Measurements from ENCODE around the gene PNLIPRP3. TPM values are rescaled to one million over a fixed set of nuclear protein-coding genes. Genes with fewer than 3 reads are reported as not detected.
A peak's percentile ranks its signal among the peaks of the same experiment; 100 is the strongest.

The PNLIPRP3 gene
- polyA plus RNA-seq, 1 donor from 2014 or later: not detected

DNA sequence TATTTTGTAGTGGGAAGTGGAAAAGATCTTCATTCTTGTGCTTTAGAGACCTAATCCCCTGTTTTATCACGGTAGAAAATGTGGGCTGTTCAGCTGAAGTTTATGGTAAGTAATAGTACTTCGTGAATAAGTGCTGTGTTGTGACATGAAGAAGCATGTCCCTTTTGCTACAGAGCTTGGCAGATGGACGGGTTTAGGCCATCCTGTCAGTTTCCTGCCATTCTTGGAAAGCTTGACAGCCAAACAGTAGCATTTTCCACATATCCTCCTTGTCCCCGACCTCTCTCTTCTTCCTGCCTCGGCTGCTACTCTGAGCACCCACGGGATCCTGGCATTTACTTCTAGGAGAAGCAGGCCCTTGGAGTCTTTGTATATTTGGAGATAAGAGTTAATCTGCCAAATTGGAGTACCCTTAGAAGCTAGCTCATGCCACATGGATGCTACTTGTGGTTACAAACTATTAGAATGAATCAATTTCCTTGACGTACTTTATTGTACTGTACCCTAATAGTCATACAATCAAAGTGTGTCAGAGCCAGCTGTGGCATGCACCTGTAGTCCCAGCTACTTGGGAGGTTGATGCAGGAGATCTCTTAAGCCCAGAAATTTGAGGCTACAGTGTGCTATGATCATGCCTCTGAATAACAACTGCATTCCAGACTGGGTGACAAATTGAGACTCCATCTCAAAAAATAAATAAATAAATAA lies 39.2 kb downstream of the PNLIPRP3 start:
- H3K9me3 Mint-ChIP-seq: no peaks in the 10 kb centered on the region
- no peaks in the 10 kb centered on the region for H3K4me1 Mint-ChIP-seq
- H3K4me3 Mint-ChIP-seq: no peak overlapping the region
- H3K27ac Mint-ChIP-seq: no peak overlapping the region
- no peaks in the 10 kb centered on the region for H3K27me3 Mint-ChIP-seq
- no peaks in the 10 kb centered on the region for H3K36me3 Mint-ChIP-seq

DNA sequence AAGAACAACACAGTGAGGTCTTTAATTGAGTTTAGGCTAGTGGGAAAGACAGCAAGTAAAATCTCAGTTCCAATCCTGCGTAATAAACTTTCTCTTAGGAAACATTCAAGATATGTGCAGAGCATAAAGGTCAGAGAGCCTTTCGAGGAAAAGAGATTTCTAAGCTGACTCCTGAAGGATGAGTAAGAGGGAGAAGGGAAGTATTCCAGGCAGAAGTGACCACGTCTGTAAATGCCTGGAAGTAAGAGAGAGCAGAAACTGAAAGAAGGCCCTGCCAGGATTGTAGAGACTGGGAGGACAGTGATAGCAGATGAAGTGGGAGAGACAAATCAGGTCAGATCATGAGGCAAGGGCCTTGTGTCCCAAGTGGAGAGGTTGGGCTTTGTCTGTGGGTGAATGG lies 41.8 kb downstream of the PNLIPRP3 start:
- H3K9me3 Mint-ChIP-seq: no peaks in the 10 kb centered on the region
- H3K27ac Mint-ChIP-seq: no peak overlapping the region
- no peaks in the 10 kb centered on the region for H3K36me3 Mint-ChIP-seq
- H3K27me3 Mint-ChIP-seq: no peaks in the 10 kb centered on the region
- no peaks in the 10 kb centered on the region for H3K4me1 Mint-ChIP-seq
- no peak overlapping the region for H3K4me3 Mint-ChIP-seq

DNA sequence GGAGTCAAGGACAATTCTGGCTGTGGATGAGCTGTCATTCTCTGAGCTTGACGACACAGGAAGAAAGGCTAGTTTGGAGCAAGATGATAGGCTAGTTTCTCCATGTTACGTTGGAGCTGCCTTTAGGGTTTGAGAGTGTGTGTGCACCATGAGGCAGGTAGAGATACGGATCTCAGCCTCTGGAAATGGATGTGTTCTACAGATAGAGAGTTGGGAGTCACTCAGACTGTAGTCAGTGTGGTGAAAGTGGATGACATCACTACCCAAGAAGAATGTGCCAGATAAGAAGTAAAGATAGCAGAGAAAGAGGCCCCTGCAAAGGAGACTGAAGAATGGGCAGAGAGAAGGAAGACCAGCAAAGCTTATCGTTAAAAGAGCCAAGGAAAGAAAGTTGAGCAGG lies 42.4 kb downstream of the PNLIPRP3 start:
- Mint-ChIP-seq H3K36me3 (no peaks in the 10 kb centered on the region), H3K27ac (no peak overlapping the region), H3K27me3 (no peaks in the 10 kb centered on the region), H3K9me3 (peaks cover 0 to 4% (median 3%) of the 10 kb centered on the region in 3 donors), H3K4me3 (no peak overlapping the region), H3K4me1 (no peaks in the 10 kb centered on the region)

DNA sequence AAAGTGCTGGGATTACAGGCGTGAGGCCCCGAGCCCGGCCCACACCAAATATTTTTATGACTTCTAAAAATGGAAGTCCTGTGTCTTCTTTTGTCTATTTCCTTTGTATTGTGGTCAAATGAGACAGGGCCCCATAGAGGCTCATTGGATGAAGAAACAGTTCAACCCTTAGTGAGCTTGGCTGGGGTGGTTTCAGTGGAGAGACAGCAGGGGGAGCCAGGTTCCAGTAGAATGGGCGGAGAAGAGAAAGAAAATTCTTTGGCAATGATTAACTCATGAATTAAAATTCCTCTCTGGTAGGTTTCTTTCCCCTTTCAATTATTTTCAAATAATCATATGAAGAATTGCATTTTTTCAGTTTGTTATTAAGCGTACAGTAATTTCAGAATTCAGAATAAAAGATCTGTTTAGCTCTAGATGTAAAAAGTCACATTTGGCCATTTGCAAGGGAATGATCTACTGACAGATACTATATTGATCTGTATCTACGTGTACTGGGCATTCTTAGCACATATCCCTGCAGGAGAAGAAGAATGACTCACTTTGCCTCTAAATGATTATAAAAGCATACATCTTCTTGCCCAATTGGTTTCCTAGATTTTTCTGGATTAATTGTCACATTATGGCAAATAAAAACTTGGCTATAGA lies 43.2 kb downstream of the PNLIPRP3 start:
- peak overlapping the region in 1 of 3 donors; percentile 65 for H3K27ac Mint-ChIP-seq
- H3K9me3 Mint-ChIP-seq: peaks cover 0 to 4% (median 3%) of the 10 kb centered on the region in 3 donors
- no peaks in the 10 kb centered on the region for H3K27me3 Mint-ChIP-seq
- no peaks in the 10 kb centered on the region for H3K4me1 Mint-ChIP-seq
- no peaks in the 10 kb centered on the region for H3K36me3 Mint-ChIP-seq
- H3K4me3 Mint-ChIP-seq: no peak overlapping the region

DNA sequence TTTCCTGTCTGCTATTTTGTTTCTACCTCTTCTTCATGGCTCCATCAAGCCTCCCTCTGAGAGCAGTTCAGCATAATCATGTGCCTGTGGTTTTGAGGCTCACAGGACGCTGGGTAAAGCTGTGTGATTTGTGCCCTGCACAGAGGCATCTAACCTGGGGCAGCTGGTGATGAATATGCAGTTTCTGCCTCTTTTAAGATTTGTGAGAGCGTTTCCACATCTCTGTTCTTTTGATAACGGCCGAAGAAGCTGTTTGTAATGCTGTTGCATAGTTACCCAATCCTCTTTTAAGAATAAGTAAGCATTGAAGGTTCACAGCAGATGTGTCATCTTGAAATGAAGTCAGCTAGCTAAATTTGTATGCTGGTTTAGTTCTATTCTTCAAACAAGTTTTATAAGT lies 45.2 kb downstream of the PNLIPRP3 start:
- Mint-ChIP-seq H3K4me1 (no peaks in the 10 kb centered on the region), H3K4me3 (no peak overlapping the region), H3K36me3 (no peaks in the 10 kb centered on the region), H3K9me3 (peaks cover 0 to 4% (median 3%) of the 10 kb centered on the region in 3 donors), H3K27ac (no peak overlapping the region), H3K27me3 (no peaks in the 10 kb centered on the region)

DNA sequence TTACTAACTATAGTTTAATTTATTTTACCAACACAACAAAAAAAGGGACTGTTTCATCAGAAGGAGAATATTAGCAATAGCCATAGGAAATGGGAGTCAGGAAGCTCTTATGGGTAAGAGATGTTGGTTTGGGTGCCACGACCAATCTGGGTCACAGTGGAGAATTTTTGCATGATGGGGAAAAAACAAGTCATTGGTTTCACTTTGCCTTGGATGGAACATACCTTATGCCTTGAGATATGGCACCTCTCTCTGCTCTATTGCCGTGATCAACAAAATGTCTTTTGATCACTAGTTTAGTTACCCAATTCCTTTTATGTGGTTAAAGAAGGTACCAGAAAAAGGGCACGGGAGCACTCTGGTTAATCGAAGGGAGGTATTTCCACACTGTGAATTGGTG lies 48.2 kb downstream of the PNLIPRP3 start:
- H3K27ac Mint-ChIP-seq: no peak overlapping the region
- no peaks in the 10 kb centered on the region for H3K27me3 Mint-ChIP-seq
- H3K36me3 Mint-ChIP-seq: no peaks in the 10 kb centered on the region
- no peaks in the 10 kb centered on the region for H3K4me1 Mint-ChIP-seq
- peaks cover 0 to 4% (median 3%) of the 10 kb centered on the region in 3 donors for H3K9me3 Mint-ChIP-seq
- no peak overlapping the region for H3K4me3 Mint-ChIP-seq

DNA sequence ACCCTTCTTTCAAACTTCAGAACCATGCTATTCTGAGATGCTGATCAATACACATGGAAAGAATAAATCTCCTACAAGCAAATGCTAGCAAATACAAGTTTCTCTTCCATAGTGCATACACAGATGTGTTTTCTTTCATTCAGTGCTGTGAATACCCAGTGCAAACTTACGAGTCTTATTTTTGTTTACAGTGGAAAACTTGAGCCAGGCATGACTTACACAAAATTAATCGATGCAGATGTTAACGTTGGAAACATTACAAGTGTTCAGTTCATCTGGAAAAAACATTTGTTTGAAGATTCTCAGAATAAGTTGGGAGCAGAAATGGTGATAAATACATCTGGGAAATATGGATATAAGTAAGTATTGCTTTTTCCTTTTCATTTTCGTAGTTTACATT lies 48.8 kb downstream of the PNLIPRP3 start:
- Mint-ChIP-seq H3K9me3 (peaks cover 0 to 4% (median 3%) of the 10 kb centered on the region in 3 donors), H3K36me3 (no peaks in the 10 kb centered on the region), H3K4me3 (no peak overlapping the region), H3K4me1 (no peaks in the 10 kb centered on the region), H3K27ac (no peak overlapping the region), H3K27me3 (no peaks in the 10 kb centered on the region)

DNA sequence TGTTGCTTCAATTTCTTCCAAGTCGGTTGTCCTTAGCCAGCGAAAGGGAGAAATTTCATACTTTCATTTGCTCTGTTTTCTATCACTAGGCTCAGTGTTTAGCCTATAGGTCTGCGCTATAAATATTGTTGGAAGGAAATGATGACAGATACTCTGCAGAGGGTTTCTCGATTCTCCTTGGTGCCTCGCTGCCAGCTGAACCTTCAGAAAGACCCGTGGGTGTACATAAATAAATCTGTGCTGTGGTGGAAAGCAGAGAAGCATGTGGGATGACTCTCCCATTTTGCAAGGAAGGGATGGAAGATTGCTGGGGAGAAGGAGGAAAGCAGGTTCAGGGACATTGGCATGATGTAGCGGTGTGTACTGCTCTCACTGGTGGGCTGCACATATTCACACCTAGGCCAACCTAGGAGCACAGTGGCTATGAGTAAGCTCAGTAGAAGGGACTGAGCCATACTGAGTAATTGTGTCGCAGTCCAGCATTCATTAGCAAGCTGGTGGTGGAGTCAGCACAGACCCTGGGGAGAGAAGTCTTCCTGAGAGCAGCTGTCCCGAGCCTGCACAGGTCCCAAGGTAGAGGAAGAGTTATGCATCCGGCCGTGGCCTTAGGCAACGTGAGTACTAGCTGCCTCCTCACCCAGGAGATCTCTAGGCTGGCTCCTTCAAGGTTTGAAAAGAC lies 50.5 kb downstream of the PNLIPRP3 start:
- Mint-ChIP-seq H3K27ac (no peak overlapping the region), H3K36me3 (no peaks in the 10 kb centered on the region), H3K4me3 (no peak overlapping the region), H3K27me3 (no peaks in the 10 kb centered on the region), H3K9me3 (peaks cover 0 to 4% (median 3%) of the 10 kb centered on the region in 3 donors), H3K4me1 (no peaks in the 10 kb centered on the region)

DNA sequence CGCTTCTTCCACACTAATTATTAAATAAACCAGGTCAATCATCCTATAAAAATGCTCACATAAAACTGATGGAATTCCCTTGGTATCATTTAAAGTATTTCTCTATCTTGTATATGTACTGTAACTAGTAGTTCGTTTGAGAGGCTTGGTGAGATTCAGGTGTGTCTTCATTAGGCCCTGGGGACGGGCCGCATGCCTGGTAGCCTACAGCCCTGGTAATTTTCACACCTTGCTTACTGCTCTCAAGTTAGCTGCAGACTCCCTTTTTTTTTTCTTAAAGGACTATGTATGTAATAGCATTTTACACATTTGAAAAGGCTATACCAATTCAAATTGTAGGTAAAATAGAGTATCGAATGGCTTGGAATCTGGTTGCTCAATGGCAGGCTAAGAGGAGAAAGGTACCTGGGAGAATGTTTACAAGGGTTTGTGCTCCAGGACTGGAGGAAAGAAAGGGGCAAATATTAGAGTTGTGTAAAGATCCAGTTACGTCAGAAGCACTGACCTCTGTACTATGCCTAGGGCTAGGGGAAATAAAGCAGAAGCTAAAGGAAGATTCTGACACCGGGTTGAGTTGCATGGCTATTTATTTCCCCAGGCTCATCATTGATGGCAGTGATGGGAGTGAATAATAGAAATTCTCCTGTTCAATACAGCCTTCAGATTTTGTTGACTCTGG lies 59.3 kb downstream of the PNLIPRP3 start:
- no peaks in the 10 kb centered on the region for H3K4me1 Mint-ChIP-seq
- no peak overlapping the region for H3K27ac Mint-ChIP-seq
- no peaks in the 10 kb centered on the region for H3K9me3 Mint-ChIP-seq
- no peak overlapping the region for H3K4me3 Mint-ChIP-seq
- H3K36me3 Mint-ChIP-seq: no peaks in the 10 kb centered on the region
- H3K27me3 Mint-ChIP-seq: peaks cover 2% of the 10 kb centered on the region

DNA sequence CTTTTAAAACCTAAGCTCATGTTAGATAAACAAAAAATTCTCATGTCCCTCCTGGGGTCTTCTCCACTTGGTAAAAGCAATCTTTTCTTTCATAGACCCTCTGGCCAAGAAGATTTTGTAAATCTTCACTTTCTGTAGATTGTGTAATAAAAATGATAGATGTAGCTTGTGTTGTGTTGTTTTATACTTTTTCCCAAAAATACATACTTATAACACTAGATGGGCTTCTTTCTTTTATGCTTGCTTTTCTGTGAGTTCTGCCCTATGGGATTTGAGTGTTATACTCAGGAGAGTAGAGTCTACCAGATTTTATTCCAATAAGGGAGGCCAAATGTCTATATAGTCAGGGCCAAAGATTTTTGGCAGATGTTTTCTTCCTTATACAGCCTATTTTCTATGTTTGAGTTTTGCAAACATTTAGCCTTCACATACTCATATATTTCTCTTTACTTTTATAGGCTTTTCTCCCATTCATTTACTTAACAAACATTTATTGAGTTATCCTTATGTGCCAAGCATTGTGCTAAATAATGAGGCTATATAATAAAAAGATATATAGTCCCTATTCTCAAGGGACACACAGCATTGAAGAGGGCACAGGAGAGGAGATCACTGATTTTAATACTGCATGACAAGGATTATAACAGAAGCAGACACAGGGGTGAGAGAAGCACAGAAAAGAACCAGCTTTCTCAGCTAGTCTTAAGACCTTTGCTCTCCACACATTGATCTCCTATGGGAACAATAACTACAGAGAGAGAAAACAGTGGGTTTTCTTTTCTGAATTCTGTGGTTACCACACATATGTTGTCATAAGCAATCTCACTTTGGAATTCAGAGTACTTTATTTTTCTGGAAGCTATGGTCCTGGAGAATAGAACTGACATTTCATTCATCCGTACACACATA lies 60.1 kb downstream of the PNLIPRP3 start:
- H3K4me1 Mint-ChIP-seq: no peaks in the 10 kb centered on the region
- no peak overlapping the region for H3K27ac Mint-ChIP-seq
- no peaks in the 10 kb centered on the region for H3K9me3 Mint-ChIP-seq
- no peaks in the 10 kb centered on the region for H3K36me3 Mint-ChIP-seq
- no peak overlapping the region for H3K4me3 Mint-ChIP-seq
- peaks cover 2% of the 10 kb centered on the region for H3K27me3 Mint-ChIP-seq

DNA sequence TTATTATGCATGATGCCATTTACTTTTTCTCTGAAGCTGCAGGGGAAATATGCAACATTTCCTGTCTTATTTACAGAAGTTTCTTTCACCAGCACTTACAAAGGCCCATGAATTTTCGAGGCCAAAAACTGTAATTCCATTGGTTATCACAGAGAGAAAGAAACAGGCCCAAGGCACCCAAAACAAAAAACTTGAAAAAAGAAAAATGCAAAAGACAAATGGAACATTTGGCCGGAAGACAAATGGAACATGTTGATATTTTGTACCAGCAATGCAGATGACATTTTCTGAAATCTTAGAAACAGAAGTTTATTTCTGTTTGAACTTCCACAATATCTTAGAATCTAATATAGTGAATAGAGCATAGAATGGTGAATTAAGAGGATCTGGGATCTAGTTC lies 61.8 kb downstream of the PNLIPRP3 start:
- Mint-ChIP-seq H3K4me1 (no peaks in the 10 kb centered on the region), H3K27me3 (no peaks in the 10 kb centered on the region), H3K27ac (no peak overlapping the region), H3K4me3 (no peak overlapping the region), H3K9me3 (peaks cover 0 to 4% (median 0%) of the 10 kb centered on the region in 3 donors), H3K36me3 (no peaks in the 10 kb centered on the region)

DNA sequence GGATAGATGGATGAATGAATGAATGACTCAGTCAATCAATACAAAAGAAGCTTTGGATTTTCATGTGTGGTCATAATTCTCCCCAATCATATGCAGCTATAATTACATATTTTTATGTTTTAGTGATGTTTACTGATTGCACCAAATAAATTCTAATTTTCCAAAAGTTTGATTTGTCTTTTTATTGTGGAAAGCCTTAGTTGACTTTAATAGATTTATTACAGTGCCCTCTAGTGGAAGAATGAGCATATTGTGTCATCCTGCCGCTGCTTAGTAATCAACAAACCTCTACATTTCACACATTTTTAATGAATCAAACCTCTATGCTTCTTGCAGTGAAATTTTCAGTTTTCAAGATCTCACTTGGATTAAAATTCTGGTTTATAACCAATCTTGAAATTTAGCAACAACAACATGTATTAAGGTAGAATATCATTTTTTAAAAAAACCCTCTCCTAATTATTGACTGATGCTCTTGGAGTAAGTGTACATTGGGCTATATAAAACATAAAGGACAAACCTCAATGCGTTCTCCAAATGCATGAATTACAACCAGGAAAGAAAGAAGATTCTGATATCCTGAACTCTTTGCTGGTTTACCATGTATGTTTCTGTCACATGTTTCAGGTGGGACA lies 62.5 kb downstream of the PNLIPRP3 start:
- Mint-ChIP-seq H3K27me3 (no peaks in the 10 kb centered on the region), H3K27ac (no peak overlapping the region), H3K36me3 (no peaks in the 10 kb centered on the region), H3K4me3 (no peak overlapping the region), H3K4me1 (no peaks in the 10 kb centered on the region), H3K9me3 (peaks cover 0 to 4% (median 0%) of the 10 kb centered on the region in 3 donors)

DNA sequence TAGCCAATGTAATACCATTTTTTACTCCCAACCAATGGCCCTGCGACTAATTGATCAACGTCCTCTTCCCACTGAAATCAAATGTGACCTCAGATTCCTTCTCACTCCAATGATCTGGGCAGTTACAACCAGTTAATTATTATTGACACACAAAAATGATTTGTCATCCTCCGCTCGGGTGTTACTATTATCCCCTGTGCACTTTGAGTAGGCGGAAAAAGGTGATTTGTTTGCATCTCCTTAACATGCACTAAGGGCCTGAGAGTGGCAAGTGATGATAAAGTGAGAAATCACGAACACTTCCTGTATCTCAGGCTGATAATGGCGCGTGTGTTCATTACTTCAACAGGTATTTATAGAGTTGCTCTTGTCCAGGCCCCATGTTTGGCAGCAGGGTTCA lies 77.1 kb downstream of the PNLIPRP3 start:
- Mint-ChIP-seq H3K4me1 (no peaks in the 10 kb centered on the region), H3K4me3 (no peak overlapping the region)

DNA sequence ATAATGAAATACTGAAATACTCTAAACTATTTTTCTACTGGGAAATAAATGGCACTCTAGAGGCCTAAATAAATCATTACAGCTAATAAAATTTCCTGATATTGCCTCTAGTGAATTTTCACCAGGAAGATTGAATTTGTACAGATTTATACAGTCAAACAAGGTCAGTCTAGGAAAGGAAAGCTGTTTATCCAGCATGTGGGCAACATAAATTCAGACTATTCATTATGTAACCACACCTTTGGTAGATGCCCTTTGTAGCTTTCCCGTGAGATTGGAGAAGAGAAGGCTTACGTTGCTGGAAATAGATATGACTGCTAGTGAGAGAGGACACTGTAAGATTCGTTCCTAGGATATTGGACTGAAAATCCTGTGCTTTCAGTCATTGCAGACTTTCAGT lies 82.9 kb downstream of the PNLIPRP3 start:
- H3K9me3 Mint-ChIP-seq: peaks cover 2 to 4% (median 3%) of the 10 kb centered on the region in 3 donors
- no peaks in the 10 kb centered on the region for H3K4me1 Mint-ChIP-seq
- no peaks in the 10 kb centered on the region for H3K36me3 Mint-ChIP-seq
- H3K27me3 Mint-ChIP-seq: no peaks in the 10 kb centered on the region
- no peak overlapping the region for H3K27ac Mint-ChIP-seq
- no peak overlapping the region for H3K4me3 Mint-ChIP-seq

More for the DNA sequence above, 77.1 kb downstream of the PNLIPRP3 start:
- H3K27ac Mint-ChIP-seq: no peak overlapping the region
- no peaks in the 10 kb centered on the region for H3K27me3 Mint-ChIP-seq
- H3K9me3 Mint-ChIP-seq: peaks cover 1 to 8% (median 3%) of the 10 kb centered on the region in 3 donors
- peaks cover 2% of the 10 kb centered on the region for H3K36me3 Mint-ChIP-seq
